B cell (primary cell): ENCODE measurements around the gene HES5. TPM values are rescaled to one million over a fixed set of nuclear protein-coding genes. Genes with fewer than 3 reads are reported as not detected.

Experiments used
- ATAC-seq: fragments of 200-7000 bp; cut with Tn5 transposase; one replicate; pipeline ENCODE4 v1.10.0; 2021; ENCODE audit warnings: low read depth, mild to moderate bottlenecking, moderate number of reproducible peaks, moderate library complexity
- CTCF ChIA-PET: fragments of 350-600 bp; sonication (Branson Sonifier 250); formaldehyde crosslinking; loops from one replicate; lab custom pipeline; 2021; ENCODE audit warnings: antibody characterized with exemption, inconsistent platforms; lab: Charles Lee
- POLR2A ChIA-PET: fragments of 350-600 bp; sonication (Branson Sonifier 250); formaldehyde crosslinking; loops from one replicate; lab custom pipeline; 2021; ENCODE audit warnings: antibody characterized with exemption; lab: Charles Lee
- DNase-seq: peaks from one replicate; pipeline ENCODE4 v3.0.0; 2013
- H2AFZ ChIP-seq: 2 replicates; pipeline ENCODE4 v1.6.1; 2012; ENCODE audit warnings: mild to moderate bottlenecking, low read depth, low read length; ENCODE audit not compliant: insufficient read depth, poor library complexity, severe bottlenecking
- H3K27ac ChIP-seq, 2 donors: 1 replicate in 1 of 2; 2 replicates in 1 of 2; pipeline ENCODE4 v1.5.1; 2012 to 2013; ENCODE audit warnings: low read length in 2 of 2, mild to moderate bottlenecking in 2 of 2, moderate library complexity in 1 of 2
- H3K27me3 ChIP-seq, 4 experiments: fragments of 200-600 bp in 1 of 4; sonication (generic) in 1 of 4; replicated peaks in 1 of 4; 1 replicate in 2 of 4; 2 replicates in 2 of 4; pipeline versions ENCODE4 v1.6.1 to v1.7.0; 2013 to 2016; ENCODE audit warnings: low read length in 3 of 4, mild to moderate bottlenecking in 2 of 4, mixed read lengths in 1 of 4, moderate library complexity in 1 of 4; ENCODE audit not compliant: insufficient read depth in 4 of 4, control insufficient read depth in 3 of 4; ENCODE audit errors: control extremely low read depth in 1 of 4
- H3K36me3 ChIP-seq, 2 experiments: replicated peaks in 1 of 2; 1 replicate in 1 of 2; 2 replicates in 1 of 2; pipeline versions ENCODE4 v1.6.1 to v1.7.1; 2013; ENCODE audit warnings: low read length in 1 of 2; ENCODE audit not compliant: insufficient read depth in 2 of 2, control insufficient read depth in 1 of 2; ENCODE audit errors: control extremely low read depth in 1 of 2, extremely low read depth in 1 of 2
- H3K4me1 ChIP-seq, 2 donors: fragments of 200-600 bp in 1 of 2; sonication (generic) in 1 of 2; 1 replicate in 1 of 2; 2 replicates in 1 of 2; pipeline versions ENCODE4 v1.5.1 to v1.6.1; 2013 to 2017; ENCODE audit warnings: low read length in 2 of 2; ENCODE audit not compliant: control insufficient read depth in 2 of 2, insufficient read depth in 2 of 2
- H3K4me2 ChIP-seq: replicated peaks from 2 replicates; pipeline ENCODE3; 2012; ENCODE audit warnings: mild to moderate bottlenecking, low read depth, low read length; ENCODE audit not compliant: poor library complexity, severe bottlenecking
- H3K4me3 ChIP-seq, 5 experiments: fragments of 200-600 bp in 1 of 5; sonication (generic) in 1 of 5; 1 replicate in 3 of 5; 2 replicates in 2 of 5; pipeline versions ENCODE4 v1.5.1 to v1.7.0; 2011 to 2016; ENCODE audit warnings: low read length in 4 of 5, mild to moderate bottlenecking in 4 of 5, low read depth in 2 of 5, control low read depth in 1 of 5, moderate library complexity in 1 of 5; ENCODE audit not compliant: insufficient read depth in 1 of 5; ENCODE audit errors: control extremely low read depth in 1 of 5, extremely low read depth in 1 of 5
- H3K79me2 ChIP-seq: fragments of 200-600 bp; sonication (generic); one replicate; pipeline ENCODE4 v1.6.0; 2016; ENCODE audit warnings: low read length; ENCODE audit not compliant: control insufficient read depth, insufficient read depth
- H3K9ac ChIP-seq: fragments of 200-600 bp; sonication (generic); 2 replicates; pipeline ENCODE4 v1.6.1; 2017; ENCODE audit warnings: mild to moderate bottlenecking, low read length, moderate library complexity
- H3K9me3 ChIP-seq, 3 donors: one replicate each; pipeline versions ENCODE4 v1.6.1 to v1.7.1; 2013; ENCODE audit warnings: low read length in 2 of 3; ENCODE audit not compliant: control insufficient read depth in 2 of 3, insufficient read depth in 1 of 3; ENCODE audit errors: control extremely low read depth in 1 of 3
- H4K20me1 ChIP-seq: 2 replicates; pipeline ENCODE4 v1.6.0; 2012; ENCODE audit warnings: mild to moderate bottlenecking, low read length; ENCODE audit not compliant: insufficient read depth, control insufficient read depth, poor library complexity, severe bottlenecking
- H3K27ac Mint-ChIP-seq: one replicate; pipeline ENCODE4 v1.8.0; 2021; ENCODE audit warnings: mixed read lengths
- H3K27me3 Mint-ChIP-seq: one replicate; pipeline ENCODE4 v1.8.0; 2021; ENCODE audit warnings: mixed read lengths
- H3K4me1 Mint-ChIP-seq: one replicate; pipeline ENCODE4 v1.8.0; 2021; ENCODE audit warnings: mixed read lengths
- H3K4me3 Mint-ChIP-seq: one replicate; pipeline ENCODE4 v1.8.0; 2021; ENCODE audit warnings: mixed read lengths
- H3K9me3 Mint-ChIP-seq: one replicate; pipeline ENCODE4 v1.8.0; 2022; ENCODE audit warnings: mixed read lengths; ENCODE audit not compliant: insufficient read depth
- EZH2 ChIP-seq: IDR thresholded peaks from 2 replicates; pipeline ENCODE4 v1.6.1; 2012; ENCODE audit warnings: borderline replicate concordance, low read depth, mild to moderate bottlenecking, moderate library complexity, low read length; ENCODE audit not compliant: insufficient read depth, poor library complexity, severe bottlenecking
- WGBS: methylation state at CpG from one replicate; pipeline ENCODE4 v1.1.5; 2013; ENCODE audit warnings: missing lambda C conversion rate; ENCODE audit not compliant: insufficient coverage; 5-methylcytosine and 5-hydroxymethylcytosine counted together
- intact Hi-C: fragments of 100-400 bp; cut with micrococcal nuclease; formaldehyde crosslinking; loops from one replicate; pipeline ENCODE4 v1.10.0; 2022
- polyA plus RNA-seq: library from polyadenylated mRNA; depleted of rRNA; stranded (reverse); fragments of >200 nt; gene quantifications from 2 replicates; pipeline ENCODE4 v1.2.3, GENCODE V29; 2012
- total RNA-seq, 2 donors: library from RNA; stranded (reverse); fragments of 120-200 nt in 1 of 2; gene quantifications; 1 replicate in 1 of 2; 2 replicates in 1 of 2; pipeline versions ENCODE4 v1.2.3 to v1.2.4, GENCODE V29; 2013 to 2022
- TF ChIP-seq, protein P1 (sequence below): fragments of 200-600 bp; IDR thresholded peaks from one replicate; pipeline ENCODE4 v1.8.0; 2022; ENCODE audit warnings: antibody characterized with exemption, mild to moderate bottlenecking

The HES5 gene
- total and polyA plus RNA-seq, 2 donors (not counting 1 experiment from before 2014, with no cell fraction given), result not detected

DNA sequence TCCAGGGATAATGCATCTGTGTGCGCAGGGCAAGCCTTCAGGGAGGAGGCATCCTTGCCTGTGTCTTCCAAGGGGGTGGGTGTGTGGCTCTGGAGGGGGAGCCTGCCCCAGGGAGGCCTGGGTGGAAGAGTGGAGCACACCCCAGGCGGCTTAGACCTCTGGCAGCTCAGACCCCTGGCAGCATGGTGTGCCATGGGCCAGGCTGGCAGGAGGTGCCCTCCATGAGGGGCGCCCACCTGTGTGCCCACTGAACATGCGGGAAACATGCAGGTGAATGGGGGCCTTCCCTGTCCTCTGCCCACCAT lies 2.6 kb downstream of the HES5 start:
- Histone ChIP-seq H3K9me3 (peaks cover 0 to 11% (median 0%) of the 10 kb centered on the region in 3 donors), H3K27me3 (peaks cover 0 to 37% (median 19%) of the 10 kb centered on the region in 4 experiments), H3K4me3 (no peak overlapping the region), H3K79me2 (peaks cover 41% of the 10 kb centered on the region), H3K9ac (no peak overlapping the region), H3K36me3 (peaks cover 0 to 4% of the 10 kb centered on the region in 2 experiments), H2AFZ (peak overlapping the region; percentile 76), H3K4me1 (peaks cover 46 to 55% of the 10 kb centered on the region in 2 donors), H3K27ac (no peak overlapping the region), H4K20me1 (peaks cover 53% of the 10 kb centered on the region), H3K4me2 (peak overlapping the region; percentile 85)
- POLR2A ChIA-PET, result interaction anchor here (2.3 to 2.5 kb wide), 3 partner anchors 18 to 58 kb away, joined by 21 to 28 read pairs (median 22); partner anchors contain the start of gene PRXL2B
- Mint-ChIP-seq H3K4me3 (peak overlapping the region; percentile 96), H3K27ac (no peak overlapping the region), H3K4me1 (peaks cover 43% of the 10 kb centered on the region), H3K27me3 (no peaks in the 10 kb centered on the region), H3K9me3 (no peaks in the 10 kb centered on the region)
- TF ChIP-seq, protein P1, sequence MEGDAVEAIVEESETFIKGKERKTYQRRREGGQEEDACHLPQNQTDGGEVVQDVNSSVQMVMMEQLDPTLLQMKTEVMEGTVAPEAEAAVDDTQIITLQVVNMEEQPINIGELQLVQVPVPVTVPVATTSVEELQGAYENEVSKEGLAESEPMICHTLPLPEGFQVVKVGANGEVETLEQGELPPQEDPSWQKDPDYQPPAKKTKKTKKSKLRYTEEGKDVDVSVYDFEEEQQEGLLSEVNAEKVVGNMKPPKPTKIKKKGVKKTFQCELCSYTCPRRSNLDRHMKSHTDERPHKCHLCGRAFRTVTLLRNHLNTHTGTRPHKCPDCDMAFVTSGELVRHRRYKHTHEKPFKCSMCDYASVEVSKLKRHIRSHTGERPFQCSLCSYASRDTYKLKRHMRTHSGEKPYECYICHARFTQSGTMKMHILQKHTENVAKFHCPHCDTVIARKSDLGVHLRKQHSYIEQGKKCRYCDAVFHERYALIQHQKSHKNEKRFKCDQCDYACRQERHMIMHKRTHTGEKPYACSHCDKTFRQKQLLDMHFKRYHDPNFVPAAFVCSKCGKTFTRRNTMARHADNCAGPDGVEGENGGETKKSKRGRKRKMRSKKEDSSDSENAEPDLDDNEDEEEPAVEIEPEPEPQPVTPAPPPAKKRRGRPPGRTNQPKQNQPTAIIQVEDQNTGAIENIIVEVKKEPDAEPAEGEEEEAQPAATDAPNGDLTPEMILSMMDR, result no peak
- TF ChIP-seq EZH2, result no peak
- CTCF ChIA-PET, result interaction anchor here (1.7 to 2.9 kb wide), 2 partner anchors 20 to 113 kb away, joined by 5 to 16 read pairs; no protein-coding TSS in a partner anchor
- 99% methylated on average over 4 of the region's 4 CpGs for WGBS
- intact Hi-C loops, result loop anchor here (5.0 kb wide), 1 partner anchor 610 kb away; the partner anchor contains the start of genes CALML6 and TMEM52
- DNase-seq (peak; percentile 30), ATAC-seq (no peak)

- H3K27me3 Mint-ChIP-seq, result no peaks in the 10 kb centered on the region
- H3K4me3 Mint-ChIP-seq, result peak overlapping the region; percentile 96
- ATAC-seq (peak; percentile 8), DNase-seq (no peak)
- Histone ChIP-seq H3K4me2 (peak overlapping the region; percentile 85), H3K27ac (no peak overlapping the region), H2AFZ (peak overlapping the region; percentile 76), H3K4me3 (peak overlapping the region in 4 of 5 experiments; percentile 32 to 89 (median 70)), H4K20me1 (peaks cover 58% of the 10 kb centered on the region), H3K79me2 (peaks cover 46% of the 10 kb centered on the region), H3K36me3 (peaks cover 0 to 4% of the 10 kb centered on the region in 2 experiments), H3K9me3 (peaks cover 0 to 11% (median 0%) of the 10 kb centered on the region in 3 donors), H3K9ac (peak overlapping the region; percentile 85), H3K27me3 (peaks cover 0 to 33% (median 18%) of the 10 kb centered on the region in 4 experiments), H3K4me1 (peaks cover 46 to 55% of the 10 kb centered on the region in 2 donors)
- POLR2A ChIA-PET, result interaction anchor here (0.6 to 2.5 kb wide), 11 partner anchors 19 to 1373 kb away, joined by 3 to 28 read pairs (median 5); partner anchors contain the start of genes MORN1, PRXL2B, RER1 and TNFRSF14
- H3K9me3 Mint-ChIP-seq, result no peaks in the 10 kb centered on the region
- H3K27ac Mint-ChIP-seq, result peak overlapping the region; percentile 66
- H3K4me1 Mint-ChIP-seq, result peaks cover 43% of the 10 kb centered on the region
- TF ChIP-seq, protein P1, result no peak
- TF ChIP-seq EZH2, result no peak
- intact Hi-C loops, result loop anchor here (1.0 to 5.0 kb wide), 7 partner anchors 21 to 610 kb away; partner anchors contain the start of genes CALML6, MORN1, PEX10 and RER1
- CTCF ChIA-PET, result interaction anchor here (1.0 to 1.9 kb wide), 5 partner anchors 21 to 136 kb away, joined by 3 to 20 read pairs (median 5); partner anchors contain the start of genes MORN1 and RER1
- WGBS, result 51% methylated on average over 20 of the region's 20 CpGs
Observed at GRCh38 chr1:2526824-2527555, 3.1 kb downstream of the HES5 start.
